HG03575 (cell line): ENCODE results near the gene MDP1.
"Not testable (repeated sequence)": the region's sequence is repeated elsewhere in the genome, so short reads cannot be mapped to it uniquely, and the experiment has no call there.

ENCODE experiments used
- ATAC-seq: cut with Tn5 transposase; IDR thresholded peaks from one replicate; pipeline ENCODE4 v1.9.1; 2021; ENCODE audit not compliant: unreplicated experiment, insufficient number of reproducible peaks, low FRiP score; ENCODE audit errors: extremely low read depth

MDP1 gene

DNA sequence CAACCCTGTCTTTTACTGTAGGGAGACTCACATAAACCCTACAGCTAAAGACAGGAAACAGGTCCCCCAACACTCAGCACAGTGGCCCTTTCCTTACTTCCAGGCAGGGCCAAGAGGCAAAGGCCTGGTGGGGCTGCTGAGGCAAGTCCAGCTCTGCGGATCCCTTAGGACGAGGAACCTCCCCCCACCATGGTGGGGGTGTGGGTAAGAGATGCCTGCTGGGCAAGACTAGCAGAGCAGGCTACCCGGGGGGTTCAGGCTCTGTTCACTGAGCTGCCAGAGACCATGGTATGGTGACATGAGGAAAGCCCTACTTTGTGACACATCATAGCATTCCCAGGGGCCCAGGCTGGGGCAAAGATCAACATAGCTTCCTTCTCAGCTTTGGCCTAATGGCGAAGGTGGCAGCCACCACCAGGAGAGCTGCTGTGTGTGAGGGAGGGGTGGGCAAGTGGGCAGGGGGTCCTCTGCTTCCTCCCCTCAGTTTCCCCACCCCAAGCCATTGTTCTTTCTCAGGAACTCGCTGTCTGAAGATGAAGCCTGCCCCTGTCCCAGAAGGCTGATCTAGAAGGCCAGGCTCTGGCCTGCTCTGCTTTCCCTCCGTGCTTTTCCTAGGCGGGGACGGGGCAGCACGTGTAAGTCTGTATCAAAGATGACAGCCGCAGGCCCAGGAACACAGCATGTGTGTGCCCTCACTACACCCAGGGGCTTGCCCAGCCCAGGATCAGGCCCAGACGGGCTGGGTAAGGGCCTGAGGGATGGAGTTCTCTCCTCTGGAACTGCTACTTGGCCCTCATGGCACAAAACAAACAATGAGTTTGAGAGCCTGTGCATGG is 36.6 kb upstream of the MDP1 start:
- no peak for ATAC-seq

DNA sequence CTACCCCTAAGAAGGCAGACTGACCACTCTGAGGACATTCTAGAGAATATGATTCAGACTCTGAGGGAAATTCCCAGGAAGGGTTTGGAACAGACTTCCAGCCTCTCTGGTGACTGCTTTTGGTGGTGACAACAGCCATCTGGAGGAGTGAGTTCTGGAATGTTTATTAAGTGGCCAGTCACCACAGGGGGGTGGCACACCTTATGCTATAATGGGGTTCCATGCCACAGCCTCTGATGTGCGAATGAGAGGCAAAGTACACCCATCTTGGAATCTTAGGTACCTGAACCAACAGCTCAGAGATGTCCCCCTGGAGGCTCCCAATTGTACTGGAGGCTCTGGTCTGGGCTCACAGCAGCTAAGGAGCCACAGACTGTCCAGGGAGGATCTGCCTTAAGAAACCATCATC is 36.0 kb upstream of the MDP1 start:
- no peak for ATAC-seq

DNA sequence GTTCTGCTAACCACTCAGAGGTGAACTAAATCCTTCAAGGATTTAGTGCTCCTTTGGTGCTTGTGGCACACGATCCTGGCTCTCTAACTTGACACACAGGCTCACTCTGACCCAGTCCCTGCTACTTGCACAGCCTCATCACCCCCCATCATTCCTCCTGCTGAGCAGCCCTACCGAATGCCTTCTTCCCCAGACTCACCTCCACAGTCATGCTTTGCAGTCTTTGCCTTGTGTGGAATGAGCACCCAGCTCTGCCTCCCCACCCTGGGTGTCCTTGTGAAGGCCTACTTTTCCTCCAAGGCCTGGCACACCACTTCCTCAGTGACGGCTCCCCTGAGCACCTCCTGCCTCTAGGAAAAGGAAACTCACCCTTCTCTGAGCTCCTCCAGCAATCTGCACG is 34.5 kb upstream of the MDP1 start:
- no peak for ATAC-seq

DNA sequence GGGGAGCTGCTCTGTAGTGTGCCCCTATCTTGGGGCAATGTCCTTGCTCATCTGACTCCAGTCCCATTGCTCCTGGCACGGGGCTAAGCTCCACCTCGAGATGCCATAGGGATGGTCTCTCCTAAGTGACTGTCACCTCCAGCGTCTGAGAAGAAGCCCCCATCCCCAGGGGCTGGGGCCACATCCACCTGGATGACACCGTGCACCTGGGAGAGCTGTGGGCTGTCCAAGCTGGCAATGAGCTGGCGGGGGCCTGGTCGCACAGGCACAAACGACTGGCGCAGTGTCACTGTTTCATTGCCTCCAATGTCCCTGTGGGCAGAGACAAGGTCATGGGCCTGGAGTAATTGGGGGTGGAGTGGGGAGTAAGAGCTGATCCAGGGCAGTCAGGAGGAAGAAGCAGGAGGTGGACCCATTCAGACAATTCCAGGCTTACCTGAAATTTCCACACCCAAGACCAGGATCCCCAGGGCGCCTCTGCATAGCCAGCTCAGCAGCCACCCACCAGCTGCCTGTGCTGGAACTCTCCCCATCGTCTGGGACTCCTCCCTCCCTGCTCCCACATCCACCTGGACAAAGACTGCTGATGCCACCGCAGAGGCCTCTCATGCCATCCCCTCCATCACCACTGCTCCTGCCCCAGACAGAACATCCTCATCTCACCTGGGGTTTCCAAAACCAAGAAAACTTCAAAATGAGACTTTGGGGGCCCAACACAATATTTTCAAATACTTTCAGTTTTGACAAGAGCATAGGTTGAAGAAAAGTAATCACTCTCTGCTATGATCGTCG is 33.6 kb upstream of the MDP1 start:
- ATAC-seq = no peak

DNA sequence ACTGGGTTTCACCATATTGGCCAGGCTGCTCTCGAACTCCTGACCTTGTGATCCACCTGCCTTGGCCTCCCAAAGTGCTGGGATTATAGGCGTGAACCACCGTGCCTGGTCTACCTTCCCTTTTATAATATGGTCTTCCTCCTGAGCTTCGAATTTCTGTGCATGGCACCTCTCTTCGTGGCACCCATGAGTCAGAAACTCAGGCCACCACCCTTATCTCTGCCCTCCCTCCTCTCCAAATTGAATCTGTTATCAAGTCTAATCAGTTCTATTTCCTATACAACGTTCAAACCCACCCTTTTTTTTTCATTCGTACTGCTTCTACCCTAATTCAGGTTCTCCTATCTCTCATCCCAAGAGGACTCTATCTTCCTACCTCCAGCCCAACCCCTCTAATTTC is 31.6 kb upstream of the MDP1 start:
- no peak for ATAC-seq

DNA sequence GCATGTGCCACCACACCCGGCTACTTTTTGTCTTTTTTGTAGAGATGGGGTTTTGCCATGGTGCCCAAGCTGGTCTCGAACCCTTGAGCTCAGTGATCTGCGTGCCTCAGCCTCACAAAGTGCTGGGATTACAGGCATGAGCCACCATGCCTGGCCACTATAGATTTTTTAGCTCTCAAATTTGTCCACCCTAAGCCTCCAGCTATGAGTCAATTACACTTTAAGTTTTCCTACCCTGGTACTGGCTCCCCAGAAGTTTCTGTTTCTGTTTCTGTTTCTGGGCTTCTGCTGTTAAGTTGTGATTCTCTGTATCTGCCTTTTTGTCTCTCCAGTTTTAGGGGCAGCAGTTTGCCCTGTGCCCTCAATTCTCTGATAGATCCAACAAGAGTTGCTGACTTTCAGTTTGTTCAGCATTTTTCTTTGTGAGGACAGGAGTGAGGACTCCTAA is 30.9 kb upstream of the MDP1 start:
- no peak for ATAC-seq

DNA sequence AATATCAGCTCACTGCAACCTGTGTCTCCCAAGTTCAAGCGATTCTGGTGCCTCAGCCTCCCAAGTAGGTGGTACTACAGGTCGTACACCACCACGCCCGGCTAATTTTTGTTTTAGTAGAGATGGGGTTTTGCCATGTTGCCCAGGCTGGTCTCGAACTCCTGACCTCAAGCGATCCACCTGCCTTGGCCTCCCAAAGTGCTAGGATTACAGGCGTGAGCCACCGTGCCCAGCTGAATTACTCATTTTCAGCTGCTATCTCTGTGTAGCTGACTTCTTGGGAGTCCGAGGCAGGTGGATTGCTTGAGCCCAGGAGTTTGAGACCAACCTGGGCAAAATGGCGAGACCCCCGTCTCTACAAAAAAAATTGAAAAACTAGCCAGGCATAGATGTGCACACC is 29.5 kb upstream of the MDP1 start:
- not testable (repeated sequence) for ATAC-seq

DNA sequence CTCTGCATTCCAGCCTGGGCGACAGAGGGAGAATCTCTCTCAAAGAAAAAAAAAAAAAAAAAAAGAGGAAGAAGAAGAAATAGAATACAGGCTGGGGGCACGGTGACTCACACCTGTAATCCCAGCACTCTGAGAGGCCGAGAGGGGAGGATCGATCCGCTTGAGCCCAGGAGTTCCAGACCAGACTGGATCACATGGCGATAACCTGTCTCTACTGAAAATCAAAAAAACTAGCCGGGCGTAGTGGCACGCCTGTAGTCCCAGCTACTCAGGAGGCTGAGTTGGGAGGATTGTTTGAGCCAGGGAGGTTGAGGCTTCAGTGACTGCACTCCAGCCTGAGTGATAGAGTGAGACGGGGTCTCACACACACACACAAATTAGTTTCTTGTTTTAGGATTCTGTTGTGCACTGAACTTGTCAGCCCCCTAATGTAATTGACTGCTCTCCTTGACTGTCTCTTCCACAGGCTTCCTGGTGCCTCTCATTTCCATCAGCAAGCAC is 27.5 kb upstream of the MDP1 start:
- ATAC-seq = no peak

DNA sequence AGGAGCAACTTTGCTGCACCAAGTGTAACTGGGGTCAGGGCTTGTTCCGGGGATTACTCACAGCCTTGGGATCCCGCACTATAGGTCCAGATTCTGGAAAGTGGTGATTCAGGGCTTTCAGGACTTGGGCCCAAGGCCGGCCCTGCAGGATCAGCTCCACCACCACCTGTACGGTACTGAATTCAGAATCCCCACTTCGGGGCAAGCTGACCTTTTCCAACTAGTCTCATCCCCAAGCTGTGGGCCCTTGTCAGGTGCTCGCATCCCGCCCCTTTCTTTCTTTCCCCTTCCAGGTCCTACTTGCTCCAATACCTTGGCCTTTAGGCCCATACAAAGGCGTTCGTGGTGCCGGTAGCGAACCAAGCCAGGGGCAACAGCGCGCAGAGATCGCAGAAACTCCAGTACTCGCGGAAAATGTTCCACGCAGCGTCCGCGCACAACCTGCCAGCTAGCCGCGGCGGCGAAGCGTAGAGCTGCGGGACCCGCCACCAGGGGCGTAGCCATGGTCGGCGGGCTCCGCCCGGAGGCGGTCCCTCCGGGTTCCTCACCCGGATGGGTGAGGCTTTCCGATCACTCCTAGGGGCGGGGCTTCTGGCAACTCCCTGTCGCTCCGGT is 26.1 kb upstream of the MDP1 start:
- ATAC-seq = peak; percentile 27

DNA sequence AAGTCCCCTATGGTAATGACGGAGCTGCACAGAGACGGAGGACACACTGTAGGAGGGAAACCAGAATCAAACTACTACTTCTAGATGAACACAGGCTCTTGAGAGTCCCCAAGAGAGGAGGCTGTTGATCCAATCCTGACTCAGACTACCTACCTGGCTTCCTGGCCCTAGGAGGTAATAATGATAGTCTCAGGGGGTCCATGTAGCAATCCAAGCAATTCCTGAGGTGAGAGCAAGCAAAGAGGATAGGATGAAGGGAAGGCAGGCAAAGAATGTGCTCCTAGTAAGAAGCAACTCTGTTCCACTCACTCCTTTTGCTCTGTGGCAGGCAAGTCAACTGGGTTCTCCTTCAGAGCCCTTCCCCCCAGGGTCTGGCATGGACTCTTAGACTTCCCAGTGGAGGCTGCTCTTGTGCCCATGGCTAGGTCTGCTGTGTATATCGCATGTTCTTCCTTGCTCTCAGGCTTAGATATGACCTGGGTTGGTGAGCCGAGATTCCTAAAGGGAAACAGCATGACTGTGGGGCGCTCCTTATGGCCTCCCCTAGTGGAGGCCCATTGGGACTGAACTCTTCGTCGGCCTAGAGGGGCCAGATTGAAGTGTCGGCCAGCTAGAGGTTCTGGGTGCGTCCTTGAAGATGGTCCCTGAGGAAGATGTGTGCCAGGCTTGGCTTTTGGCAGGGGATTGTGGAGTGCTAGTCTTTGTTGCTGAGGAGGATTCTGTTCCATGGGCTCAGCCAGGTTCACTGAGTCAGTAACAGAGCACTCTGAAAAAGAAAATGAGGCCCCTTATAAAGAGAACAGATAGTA is 24.4 kb upstream of the MDP1 start:
- ATAC-seq = no peak

DNA sequence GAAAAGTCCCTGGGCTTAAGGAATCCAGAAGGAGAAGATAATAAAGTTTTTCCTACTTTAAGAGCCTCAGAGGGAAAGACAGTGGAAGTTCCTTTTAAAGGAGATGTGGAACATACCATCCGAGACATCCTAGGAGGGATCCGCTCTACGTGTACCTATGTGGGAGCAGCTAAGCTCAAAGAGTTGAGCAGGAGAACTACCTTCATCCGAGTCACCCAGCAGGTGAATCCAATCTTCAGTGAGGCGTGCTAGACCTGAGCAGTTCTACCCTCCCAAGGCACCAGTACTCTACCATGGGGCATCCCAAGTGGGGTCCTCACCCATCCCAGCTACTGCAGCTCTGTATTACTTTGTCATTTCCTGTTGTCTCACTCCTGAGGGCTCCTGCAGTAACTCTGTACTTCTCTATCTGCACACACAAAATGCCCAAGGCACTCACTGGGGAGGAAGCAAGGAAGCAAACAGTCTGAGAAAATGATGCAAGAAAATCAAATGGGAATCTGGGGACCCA is 22.7 kb upstream of the MDP1 start:
- ATAC-seq = no peak

DNA sequence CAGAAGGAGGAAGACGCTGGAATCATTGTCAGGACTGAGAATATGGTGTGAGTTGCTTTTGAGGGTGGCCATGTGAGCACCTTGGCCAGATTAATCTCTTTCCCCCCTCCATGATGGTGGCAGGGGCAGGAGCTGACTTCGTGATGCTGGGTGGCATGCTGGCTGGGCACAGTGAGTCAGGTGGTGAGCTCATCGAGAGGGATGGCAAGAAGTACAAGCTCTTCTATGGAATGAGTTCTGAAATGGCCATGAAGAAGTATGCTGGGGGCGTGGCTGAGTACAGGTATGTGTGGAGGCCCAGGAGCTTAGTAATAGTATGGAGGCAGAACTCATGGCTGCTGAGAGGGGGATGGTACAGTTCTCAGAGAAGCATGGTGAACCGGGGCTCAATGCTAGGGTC is 22.3 kb upstream of the MDP1 start:
- ATAC-seq = no peak

DNA sequence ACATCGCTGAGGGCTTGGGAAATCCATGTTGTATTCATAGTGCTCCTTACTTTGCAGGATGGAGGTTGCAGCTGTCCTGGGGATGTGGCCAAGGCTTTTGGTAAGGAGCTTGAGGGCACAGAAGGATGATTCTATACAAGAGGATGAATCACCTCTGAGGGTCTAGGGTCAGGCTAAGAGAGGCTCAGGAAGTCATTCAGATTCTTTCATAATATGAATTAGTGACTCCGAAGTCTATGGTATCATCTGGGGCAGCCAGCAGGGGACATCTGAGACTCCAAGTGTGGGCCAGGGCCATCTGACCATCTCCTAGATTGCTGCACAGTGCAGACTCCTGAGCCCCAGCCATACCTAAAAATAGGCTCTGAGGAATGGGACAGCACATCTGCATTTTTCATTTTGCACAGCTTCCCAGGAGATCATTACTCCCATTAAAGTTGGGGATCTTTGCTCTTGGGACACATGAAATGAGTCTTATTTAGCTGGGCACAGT is 21.6 kb upstream of the MDP1 start:
- no peak for ATAC-seq

DNA sequence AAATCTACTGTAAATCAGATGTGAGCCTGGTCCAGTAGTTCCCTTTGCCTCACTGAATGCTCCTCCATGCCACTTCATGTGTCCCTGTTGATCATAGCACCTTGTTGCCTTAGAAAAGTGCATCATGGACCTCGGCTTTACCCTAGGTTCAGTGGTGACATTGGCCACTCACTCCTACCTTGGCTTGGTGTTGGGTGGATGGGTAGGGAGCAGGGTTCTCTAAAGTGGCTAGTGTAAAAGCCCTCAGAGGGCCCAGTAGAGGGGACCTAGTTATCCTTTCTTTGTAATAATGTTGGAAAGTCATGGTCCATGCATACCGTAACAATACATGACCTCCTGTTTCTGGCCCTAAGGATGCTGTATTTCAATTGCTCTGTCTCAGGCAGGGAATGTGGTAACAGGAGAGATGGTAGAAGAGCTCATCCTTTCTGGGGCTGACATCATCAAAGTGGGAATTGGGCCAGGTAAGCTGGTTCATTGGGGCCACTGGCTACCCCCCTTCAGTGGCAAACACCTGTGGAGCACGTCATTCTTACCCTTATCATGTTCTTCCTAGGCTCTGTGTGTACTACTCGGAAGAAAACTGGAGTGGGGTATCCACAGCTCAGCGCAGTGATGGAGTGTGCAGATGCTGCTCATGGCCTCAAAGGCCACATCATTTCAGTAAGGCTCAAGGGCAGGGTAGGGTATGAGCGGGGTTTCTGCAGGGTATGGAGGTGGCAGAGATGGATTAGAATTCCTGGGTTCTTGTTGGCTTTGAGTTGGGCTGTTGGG is 21.0 kb upstream of the MDP1 start:
- no peak for ATAC-seq

DNA sequence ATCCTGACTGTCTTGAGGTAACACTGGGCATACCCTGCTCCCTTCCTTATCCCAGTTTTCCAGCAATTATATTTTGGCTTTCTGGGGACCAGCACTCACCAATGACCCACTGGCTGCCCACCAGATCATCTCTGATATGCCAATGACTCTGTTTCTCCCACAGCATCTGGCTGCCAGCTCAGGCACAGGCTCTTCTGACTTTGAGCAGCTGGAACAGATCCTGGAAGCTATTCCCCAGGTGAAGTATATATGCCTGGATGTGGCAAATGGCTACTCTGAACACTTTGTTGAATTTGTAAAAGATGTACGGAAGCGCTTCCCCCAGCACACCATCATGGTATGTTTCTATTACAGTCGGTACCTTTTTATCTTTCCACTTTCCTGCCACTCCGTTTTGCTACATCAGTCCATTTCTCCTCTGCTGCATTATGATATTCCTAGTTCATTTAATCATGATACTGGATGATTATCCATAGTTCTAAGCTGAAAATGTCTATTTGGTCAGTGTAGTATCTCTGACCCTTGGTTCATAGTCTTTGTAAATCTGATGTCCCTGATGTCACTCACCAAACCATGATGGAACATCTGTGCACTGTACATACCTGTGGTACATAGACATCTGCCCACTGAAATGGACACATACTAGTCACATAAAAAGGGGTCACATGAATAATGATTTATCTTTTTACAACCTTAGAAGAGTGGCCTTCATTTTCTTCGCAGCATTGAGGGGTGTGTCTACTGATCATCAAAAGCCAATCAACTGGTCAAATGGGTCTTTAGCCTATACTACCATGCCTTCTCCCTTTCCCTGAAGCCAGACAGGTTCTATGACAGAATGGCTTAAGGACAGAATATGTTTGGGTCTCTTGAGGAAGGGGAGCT is 20.2 kb upstream of the MDP1 start:
- no peak for ATAC-seq

DNA sequence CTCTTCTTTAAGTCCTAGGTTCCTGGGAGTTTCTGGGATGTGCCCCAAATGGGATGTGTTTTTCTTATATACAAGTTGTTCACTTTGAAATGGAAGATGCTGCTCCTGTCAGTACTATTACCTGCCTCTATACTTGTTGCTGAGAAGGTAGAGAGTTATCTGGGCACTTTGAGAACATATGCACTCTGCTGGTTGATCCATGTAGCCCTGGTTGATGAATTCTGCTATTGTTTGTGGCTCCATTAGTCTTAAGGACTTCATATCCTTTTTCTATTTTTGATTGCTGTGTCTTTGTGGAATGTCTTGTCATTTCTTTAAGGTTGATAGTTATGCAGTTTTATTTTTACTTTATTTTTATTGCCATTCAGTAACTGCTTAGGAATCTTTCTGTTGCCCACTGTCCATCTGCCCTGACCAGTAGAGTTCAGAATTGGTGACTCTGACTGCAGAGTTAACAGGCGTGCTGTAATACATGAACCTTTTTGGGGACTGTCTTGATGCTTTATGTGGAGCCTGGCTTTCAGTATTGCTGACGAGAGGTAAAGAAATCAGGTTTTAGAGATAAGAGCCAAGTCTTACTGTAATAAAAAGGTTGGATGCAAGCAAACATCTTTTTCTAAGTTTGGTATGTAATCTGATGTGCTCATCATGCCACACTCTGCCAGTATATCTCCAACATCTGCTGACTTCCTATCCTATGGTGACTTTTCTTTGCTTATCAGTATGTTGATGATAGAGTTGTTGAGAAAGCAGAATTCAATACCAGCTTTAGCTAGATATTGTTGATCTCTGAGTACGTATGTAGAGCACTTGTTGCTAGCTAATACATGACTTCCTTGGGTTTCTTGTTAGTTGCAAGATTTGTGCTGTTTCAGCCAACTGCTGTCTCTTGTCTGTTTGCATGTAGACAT is 18.5 kb upstream of the MDP1 start:
- no peak for ATAC-seq
